ENCODE results near the gene UBN1.
A peak's percentile ranks its signal among the peaks of the same experiment; 100 is the strongest.

UBN1 gene

DNA sequence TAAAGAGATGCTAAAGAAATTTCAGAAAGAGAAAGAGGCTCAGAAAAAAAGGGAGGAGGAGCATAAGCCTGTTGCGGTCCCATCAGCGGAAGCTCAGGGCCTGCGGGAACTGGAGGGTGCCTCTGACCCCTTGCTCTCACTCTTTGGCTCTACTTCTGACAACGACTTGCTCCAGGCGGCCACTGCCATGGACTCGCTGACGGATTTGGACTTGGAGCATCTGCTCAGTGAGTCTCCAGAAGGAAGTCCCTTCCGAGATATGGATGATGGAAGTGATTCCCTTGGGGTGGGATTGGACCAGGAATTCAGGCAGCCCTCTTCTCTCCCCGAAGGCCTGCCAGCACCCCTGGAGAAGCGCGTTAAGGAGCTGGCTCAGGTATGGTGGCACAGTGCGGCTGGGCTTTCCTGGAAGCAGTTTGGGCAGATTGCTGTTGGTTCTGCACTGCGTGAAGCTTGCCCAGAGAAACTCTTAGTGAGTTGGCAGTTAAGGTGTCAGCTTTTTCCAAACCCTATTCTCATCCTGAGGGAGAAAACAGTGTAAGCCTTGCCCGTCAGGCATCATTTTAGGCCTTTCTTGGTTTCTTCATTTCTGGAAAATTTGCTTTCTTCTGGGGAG lies 13.6 kb downstream of the UBN1 start:
- DNase-seq, result no peak

- no peak for DNase-seq
These were observed 15.4 kb downstream of the UBN1 start for GRCh38 chr16:4862639-4863038.

- no peak for DNase-seq
These were observed 17.4 kb downstream of the UBN1 start for GRCh38 chr16:4864728-4865127.

GRCh38 chr16:4865231-4865860 lies 18.1 kb downstream of the UBN1 start:
- DNase-seq, result no peak

DNA sequence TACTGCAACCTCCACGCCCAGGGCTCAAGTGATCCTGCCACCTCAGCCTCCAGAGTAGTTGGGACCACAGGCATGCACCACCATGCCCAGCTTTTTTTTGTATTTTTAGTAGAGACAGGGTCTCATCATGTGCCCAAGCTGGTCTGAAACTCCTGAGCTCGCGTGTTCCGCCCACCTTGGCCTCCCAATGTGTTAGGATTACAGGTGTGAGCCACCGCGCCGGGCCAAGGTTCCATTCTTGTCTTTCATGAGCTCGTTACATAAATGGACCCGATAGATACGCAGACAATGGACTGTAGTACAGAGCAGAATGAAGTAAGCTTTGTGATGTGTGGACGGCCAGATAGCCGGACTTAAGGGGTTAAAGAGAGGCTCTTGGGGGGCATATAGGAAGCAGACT lies 19.3 kb downstream of the UBN1 start:
- DNase-seq, result no peak

DNA sequence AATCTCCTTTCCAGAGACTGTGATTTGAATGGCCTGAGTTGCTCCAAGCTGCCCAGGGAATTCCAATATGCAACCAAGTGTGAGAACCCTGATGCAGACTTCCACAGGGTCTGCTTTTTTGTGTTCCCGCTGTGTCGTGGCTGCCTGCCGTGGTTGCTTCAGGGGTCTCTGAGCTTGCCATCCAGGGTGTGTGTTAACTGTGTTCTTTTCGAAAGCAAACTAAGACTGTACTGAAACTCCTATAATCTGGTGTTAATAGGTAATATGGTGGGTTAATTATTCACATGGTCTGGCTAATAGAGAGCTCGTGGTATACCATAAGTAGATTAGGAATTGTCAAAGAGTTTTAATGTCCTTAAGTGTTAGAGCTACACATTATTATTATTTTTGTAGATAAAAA lies 20.7 kb downstream of the UBN1 start:
- DNase-seq, result no peak

- DNase-seq, result no peak
These were observed 21.3 kb downstream of the UBN1 start for GRCh38 chr16:4868535-4868934.

GRCh38 chr16:4869147-4869805 lies 22.0 kb downstream of the UBN1 start:
- no peak for DNase-seq

GRCh38 chr16:4870138-4870671 lies 22.9 kb downstream of the UBN1 start:
- no peak for DNase-seq

DNA sequence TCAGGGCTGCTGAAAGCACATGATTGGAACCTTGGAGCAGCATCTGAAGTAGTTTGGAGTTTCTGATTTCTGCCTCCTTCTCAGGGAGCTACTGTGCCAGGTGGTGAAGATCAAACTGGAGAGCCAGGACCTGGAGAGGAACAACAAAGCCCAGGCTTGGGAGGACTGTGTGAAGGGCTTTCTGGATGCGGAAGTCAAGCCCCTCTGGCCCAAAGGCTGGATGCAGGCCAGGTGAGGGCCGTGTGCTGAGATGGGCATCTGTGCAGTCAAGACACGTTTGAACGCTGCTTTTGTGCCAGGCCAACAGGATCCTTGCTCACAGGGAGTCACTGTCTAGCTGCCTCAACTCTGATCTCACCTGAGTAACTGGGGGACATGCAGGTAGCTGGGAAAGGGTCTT lies 23.8 kb downstream of the UBN1 start:
- DNase-seq, result no peak

GRCh38 chr16:4873091-4873490 lies 25.8 kb downstream of the UBN1 start:
- DNase-seq, result no peak

- no peak for DNase-seq
These were observed 27.4 kb downstream of the UBN1 start for GRCh38 chr16:4874666-4875065.

- DNase-seq, result no peak
These were observed 29.5 kb downstream of the UBN1 start for GRCh38 chr16:4876646-4877379.

DNA sequence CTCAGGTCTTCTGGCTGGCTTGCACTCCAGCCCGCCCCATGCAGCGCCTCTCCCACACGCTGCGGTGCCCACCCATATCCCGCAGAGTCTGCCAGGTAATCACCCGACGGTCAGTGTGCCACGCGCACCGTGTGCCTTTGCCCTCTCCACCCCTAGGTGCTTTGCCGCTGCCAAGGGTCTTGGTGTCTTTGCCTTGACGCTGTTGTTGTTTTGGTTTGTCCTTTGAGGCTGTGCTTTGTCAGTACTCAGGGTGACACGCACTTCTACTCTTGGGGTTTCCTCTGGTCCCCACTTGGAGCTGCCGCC lies 30.1 kb downstream of the UBN1 start:
- no peak for DNase-seq

GRCh38 chr16:4879049-4879448 lies 31.8 kb downstream of the UBN1 start:
- no peak for DNase-seq

DNA sequence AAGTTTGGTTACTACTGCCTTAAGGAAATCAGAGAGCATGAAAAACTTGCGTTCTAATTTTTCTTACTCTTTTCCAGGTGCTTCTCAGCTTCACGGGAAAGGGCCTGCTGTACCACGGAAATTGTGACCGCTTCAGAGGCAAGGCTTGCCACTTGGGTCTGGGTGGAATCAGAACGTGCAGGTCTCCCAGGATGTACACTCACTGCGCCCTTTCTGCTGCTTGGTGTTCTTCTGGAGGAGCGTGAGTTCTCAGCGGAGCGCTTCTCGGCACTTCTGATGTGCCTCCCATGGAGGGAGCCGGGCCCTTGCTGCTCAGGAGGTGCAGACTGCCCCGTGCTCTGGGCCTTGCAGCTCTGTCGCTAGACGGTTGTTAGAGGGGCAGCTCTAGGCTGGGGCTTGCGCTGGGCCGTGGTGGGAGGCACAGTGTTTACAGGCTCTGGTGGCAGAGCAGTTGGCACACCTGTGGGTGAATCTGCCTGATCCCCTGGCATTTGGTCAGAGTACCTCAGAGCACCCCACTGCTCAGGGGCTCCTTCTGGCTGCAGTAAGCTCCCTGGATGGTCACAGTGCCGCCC lies 32.8 kb downstream of the UBN1 start:
- no peak for DNase-seq

DNA sequence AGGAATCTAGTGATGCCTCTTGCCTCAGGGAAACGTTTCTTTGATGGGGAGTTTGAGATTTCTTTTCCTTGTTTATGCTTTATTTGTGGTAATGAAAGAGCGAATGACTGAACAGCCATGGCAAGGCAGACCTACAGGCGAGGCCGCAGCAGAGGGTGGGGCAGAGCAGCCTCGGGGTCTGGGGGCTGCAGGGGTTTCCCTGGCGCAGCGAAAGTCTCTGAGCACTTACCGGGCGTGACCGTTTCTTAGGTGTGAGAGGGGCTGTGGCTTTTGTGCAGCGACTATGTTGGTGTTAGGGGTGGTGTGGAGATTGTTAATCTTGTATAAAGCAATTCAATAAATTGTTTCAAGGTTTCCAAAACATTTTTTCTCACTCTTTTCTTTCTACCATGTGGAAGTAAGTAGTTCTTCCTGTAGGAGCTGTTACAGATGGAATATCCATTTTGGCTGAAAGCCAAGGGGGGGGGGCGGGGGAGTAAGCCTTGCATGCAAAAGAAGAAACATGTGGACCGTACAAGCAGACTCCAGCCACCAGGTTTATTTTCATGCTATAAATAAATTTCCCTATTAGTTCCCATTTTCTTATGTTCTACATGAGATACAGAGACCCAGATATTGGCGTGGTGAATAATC lies 34.8 kb downstream of the UBN1 start:
- no peak for DNase-seq

GRCh38 chr16:4882633-4883285 lies 35.5 kb downstream of the UBN1 start:
- DNase-seq, result peak; percentile 80

DNA sequence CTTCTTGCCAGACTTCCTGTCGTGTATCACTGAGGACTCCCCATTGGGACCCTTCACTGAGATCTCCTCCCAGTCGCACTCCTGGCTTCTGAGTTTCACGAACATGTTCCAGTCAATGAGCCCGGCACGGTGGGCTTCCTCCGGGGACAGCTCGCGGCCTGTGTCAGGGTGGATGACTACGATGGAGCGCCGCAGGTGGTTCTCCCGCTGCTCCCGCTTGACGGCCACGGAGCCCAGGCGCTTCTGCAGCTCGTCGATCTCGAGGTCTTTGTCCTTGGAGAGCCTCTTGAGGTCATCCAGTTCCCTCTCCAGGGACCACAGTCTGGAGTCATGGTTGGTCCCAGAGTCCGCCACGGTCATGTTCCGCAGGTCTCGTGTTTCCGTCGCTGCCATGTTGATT lies 36.2 kb downstream of the UBN1 start:
- no peak for DNase-seq

DNA sequence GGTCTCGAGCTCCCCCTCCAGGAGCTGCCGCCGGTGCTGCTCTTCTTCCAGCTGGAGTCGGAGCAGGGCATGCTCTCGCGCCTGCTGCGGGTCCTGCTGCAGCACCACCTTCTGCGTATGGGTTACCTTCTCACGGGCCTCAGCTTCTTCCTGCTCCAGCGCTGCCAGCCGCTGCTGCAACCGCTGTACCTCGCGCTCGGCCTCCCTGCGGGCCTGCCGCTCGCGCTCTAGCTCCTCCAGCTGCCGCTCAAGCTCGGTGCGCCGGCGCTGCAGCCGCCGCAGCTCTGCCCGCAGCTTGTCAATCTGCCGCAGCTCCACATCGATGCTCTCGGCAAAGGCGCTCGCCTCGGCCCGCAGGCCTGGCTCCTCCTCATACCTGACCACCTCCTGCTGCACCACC lies 36.9 kb downstream of the UBN1 start:
- no peak for DNase-seq

- DNase-seq, result no peak
These were observed 37.9 kb downstream of the UBN1 start for GRCh38 chr16:4884972-4885874.
